Stimulated activated CD4-positive, alpha-beta T cell treated with anti-CD3 and anti-CD28 coated beads, Interleukin-4, amount 100 ng/mL, for 1 hour (primary cell): Measurements from ENCODE around the gene CFAP97.
"Not testable (repeated sequence)": the region's sequence is repeated elsewhere in the genome, so short reads cannot be mapped to it uniquely, and the experiment has no call there.

ENCODE experiments used
- DNase-seq: peaks from one replicate; pipeline ENCODE4 v3.0.0-alpha.2; 2020

CFAP97 gene

GRCh38 chr4:185137233-185137925 is 66.4 kb downstream of the CFAP97 start:
- DNase-seq = no peak

DNA sequence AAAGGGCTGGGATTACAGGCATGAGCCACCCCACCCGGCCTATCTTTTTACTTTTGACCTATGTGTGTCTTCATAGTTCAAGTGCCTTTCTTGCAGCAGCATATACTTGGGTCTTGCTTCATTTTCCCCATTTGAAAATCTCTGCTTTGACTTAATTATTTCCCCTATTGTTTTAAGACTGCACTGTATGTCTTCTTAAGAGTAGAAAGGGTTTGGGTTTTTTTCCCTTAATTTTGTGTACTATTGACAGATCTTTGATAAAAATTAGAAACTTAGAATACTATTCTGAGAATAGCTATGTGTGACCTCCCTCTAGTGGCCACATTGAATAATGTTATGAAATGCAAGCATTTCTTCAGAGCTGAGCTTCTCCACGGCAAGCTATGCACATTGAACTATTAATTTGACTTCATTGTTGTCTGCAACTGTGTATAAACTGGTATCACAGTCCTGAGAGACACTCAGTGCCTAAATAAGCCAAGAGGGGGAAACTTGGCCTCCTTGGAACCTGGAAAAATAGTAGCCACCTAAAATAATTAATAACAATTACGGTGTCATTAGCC is 69.4 kb downstream of the CFAP97 start:
- no peak for DNase-seq

- peak; percentile 30 for DNase-seq
Measured at GRCh38 chr4:185128272-185129119, 75.3 kb downstream of the CFAP97 start.

- peak; percentile 6 for DNase-seq
Measured at GRCh38 chr4:185127021-185127925, 76.5 kb downstream of the CFAP97 start.

GRCh38 chr4:185124006-185124405 is 79.8 kb downstream of the CFAP97 start:
- no peak for DNase-seq

- no peak for DNase-seq
Measured at GRCh38 chr4:185122681-185123345, 81.0 kb downstream of the CFAP97 start.

DNA sequence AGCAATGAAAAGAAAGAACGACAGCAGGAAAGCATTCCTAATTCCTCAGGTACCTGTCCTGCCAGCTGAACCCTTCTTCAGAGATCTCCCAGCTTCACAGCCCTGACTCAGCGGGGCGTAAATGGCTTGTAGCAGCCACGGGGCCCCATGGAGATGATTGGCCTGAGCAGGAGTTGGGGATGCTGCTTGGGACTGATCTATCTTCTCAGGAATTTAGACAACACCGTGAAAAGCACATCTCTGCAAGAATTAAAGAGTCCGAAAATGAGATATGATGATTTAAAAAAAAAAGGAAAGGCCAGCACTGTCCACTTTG is 83.2 kb downstream of the CFAP97 start:
- no peak for DNase-seq

DNA sequence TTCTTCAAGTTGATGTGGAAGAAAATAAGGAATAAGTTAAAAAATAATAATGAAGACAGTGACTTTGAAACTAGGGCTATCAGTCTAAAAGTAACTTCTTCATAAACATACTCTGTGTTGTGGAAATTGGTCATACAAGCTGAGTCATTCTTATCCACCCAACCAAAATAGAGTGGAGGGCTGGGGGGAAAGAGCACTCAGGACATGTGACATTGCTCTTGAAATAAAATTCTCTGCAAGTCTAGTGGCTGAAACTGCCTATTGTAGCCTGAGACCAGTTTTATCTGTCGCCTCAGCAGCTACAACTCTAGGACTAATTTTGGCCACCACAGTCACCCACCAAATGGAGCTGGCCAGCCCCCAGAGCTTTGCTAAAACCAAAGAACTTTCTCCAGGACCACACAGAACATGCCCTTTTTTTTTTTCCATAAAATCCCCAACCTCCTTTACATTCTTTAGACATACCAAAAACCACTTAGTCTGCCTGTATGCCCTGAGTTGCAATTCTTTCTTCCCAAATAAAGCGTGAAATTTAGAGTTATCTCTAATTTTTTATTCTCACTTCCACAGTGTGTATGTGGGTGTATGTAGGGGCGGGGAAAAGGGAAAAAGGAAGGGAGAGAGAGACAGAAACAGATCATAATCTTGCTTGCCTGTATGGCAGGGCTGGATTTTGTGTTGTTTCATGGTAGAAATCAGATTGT is 83.7 kb downstream of the CFAP97 start:
- no peak for DNase-seq

DNA sequence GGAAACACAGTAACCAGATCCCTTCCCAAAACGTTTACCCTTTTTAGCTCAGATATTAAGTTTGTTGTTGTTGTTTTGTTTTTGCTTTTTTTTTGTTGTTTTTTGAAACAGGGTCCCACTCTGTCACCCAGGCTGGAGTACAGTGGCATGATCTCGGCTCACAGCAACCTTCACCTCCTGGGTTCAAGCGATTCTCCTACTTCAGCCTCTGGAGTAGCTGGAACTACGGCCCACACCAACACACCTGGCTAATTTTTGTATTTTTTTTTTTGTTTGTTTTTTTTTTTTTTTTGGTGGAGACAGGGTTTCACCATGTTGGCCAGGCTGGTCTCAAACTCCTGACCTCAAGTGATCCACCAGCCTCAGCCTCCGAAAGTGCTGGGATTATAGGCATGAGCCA is 84.3 kb downstream of the CFAP97 start:
- not testable (repeated sequence) for DNase-seq

- DNase-seq = no peak
Measured at GRCh38 chr4:185118876-185119275, 84.9 kb downstream of the CFAP97 start.

- DNase-seq = no peak
Measured at GRCh38 chr4:185117300-185117934, 86.4 kb downstream of the CFAP97 start.

DNA sequence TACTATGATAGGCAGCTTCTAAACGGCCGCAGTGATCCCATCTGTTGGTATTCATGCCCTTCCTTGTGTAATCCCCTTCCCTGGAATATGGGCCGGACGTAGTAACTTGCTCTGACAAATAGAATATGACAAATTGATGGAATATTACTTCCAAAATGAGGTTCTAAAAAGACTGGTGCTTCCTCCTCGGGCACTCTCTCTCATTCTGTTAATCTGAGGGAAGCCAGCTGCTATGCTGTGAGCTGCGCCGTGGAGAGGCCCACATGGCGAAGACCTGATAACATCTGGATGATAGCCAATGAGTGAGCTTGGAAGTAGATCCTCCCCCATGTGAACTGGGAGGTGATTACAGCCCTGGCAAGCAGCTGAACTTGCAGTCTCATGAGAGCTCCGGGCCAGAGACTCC is 88.0 kb downstream of the CFAP97 start:
- DNase-seq = no peak

GRCh38 chr4:185113340-185113739 is 90.5 kb downstream of the CFAP97 start:
- DNase-seq = no peak

GRCh38 chr4:185112104-185112503 is 91.7 kb downstream of the CFAP97 start:
- no peak for DNase-seq

GRCh38 chr4:185110375-185110823 is 93.4 kb downstream of the CFAP97 start:
- DNase-seq = no peak

DNA sequence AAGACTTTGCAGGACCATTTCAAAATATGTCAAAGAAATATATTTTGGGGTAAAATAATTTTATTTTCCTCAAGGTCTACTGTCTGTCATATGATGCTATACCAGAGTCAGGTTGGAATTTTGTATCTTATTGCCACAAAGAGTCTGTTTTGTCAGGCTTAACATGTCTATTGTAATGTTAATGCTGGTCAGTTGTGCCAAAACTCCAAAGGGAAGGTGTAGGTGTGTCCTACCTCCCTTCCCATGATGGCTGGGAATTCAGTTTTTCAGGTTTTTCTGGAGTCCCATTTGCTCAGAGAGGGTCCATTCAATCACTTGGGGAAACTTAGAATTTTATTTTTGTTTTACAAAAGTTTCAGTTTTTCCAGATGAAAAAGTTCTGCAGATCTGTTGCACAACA is 94.1 kb downstream of the CFAP97 start:
- DNase-seq = no peak
